Esophagus squamous epithelium (tissue), 5 donors: ENCODE data around the gene LSM14B. TPM values are rescaled to one million over a fixed set of nuclear protein-coding genes. Genes with fewer than 3 reads are reported as not detected.

Source experiments
- DNase-seq: peaks from one replicate; lab custom pipeline; 2025; lab: John Stamatoyannopoulos, UW
- H3K27ac ChIP-seq, 4 donors: fragments of 200-600 bp; sonication (generic); one replicate each; pipeline ENCODE4 v1.5.1; 2016 to 2019; ENCODE audit warnings: mild to moderate bottlenecking in 1 of 4
- H3K27me3 ChIP-seq, 4 donors: fragments of 200-600 bp; sonication (generic); 1 replicate in 3 of 4; 2 replicates in 1 of 4; pipeline versions ENCODE4 v1.5.1 to v1.6.0; 2017 to 2021; ENCODE audit warnings: antibody characterized with exemption in 1 of 4
- H3K36me3 ChIP-seq, 3 donors: fragments of 200-600 bp; sonication (generic); one replicate each; pipeline ENCODE4 v1.5.1; 2016 to 2019
- H3K4me1 ChIP-seq, 3 donors: fragments of 200-600 bp; sonication (generic); one replicate each; pipeline ENCODE4 v1.5.1; 2017 to 2019
- H3K4me3 ChIP-seq, 4 donors: fragments of 200-600 bp; sonication (generic); 1 replicate in 3 of 4; 2 replicates in 1 of 4; pipeline ENCODE4 v1.5.1; 2016 to 2019; ENCODE audit warnings: mild to moderate bottlenecking in 2 of 4, moderate library complexity in 1 of 4
- H3K9me3 ChIP-seq, 3 donors: fragments of 200-600 bp; sonication (generic); one replicate each; pipeline ENCODE4 v1.5.1; 2016 to 2019
- POLR2A ChIP-seq, 4 donors: fragments of 450-650 bp; IDR thresholded peaks; one replicate each; pipeline ENCODE4 v1.6.1; 2017; ENCODE audit warnings: antibody characterized with exemption in 4 of 4, mild to moderate bottlenecking in 4 of 4, moderate library complexity in 3 of 4
- WGBS, 2 donors: methylation state at CpG; one replicate each; pipeline ENCODE4 v1.1.5; 2018; 5-methylcytosine and 5-hydroxymethylcytosine counted together
- intact Hi-C: fragments of 100-400 bp; cut with DNase I; formaldehyde crosslinking; loops from one replicate; pipeline ENCODE4 v1.15.0; 2022
- total RNA-seq, 4 donors: library from RNA; depleted of rRNA; stranded (reverse); fragments of >200 nt; gene quantifications; one replicate each; pipeline ENCODE4 v1.1.0, GENCODE V29; 2016
- TF ChIP-seq, protein P1 (sequence below), 6 experiments: fragments of 450-650 bp in 4 of 6; fragments of 200-600 bp in 2 of 6; sonication (generic) in 2 of 6; IDR thresholded peaks; one replicate each; pipeline ENCODE4 v1.5.1; 2016 to 2019; ENCODE audit warnings: antibody characterized with exemption in 6 of 6, mild to moderate bottlenecking in 4 of 6, moderate library complexity in 4 of 6
- donor health status: DM: yes; HTN: yes; CAD: no.

Gene LSM14B
- total RNA-seq, 4 donors from 2014 or later, result 18.1 to 30.5 (median 21.7) TPM

DNA sequence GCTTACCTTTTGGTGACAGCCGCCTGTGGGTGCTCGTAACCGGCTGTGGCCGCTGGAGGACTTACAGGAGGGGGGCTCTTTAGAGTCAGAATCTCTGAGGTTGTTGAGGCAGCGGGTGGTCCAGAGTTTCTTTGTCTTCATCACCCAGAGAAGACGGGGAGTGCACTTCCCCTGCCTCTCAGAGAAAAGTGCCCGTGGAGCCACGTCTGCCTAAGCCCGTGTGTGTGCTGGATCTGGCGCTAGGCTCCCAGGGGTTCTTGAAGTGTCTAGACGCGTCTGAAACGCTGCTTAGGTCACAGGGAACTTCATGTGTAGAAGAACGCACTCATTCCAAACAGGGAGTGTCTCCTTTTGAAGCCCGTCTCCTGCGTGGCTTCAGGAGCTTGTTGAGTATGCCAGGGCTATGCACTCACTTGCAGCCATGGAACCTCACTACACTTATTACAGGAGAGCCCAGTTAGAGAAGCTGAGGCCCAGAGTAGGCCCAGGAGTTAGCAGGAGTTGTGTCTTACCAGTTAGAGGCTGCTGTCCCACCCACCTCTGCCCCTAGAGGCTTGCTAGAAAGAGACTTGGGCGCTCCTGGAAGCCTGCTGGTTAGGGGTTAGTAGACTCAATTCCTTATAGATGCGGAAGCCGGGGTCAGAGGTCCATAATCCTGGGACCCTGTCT, 1.3 kb downstream of the LSM14B start:
- TF ChIP-seq, protein P1, sequence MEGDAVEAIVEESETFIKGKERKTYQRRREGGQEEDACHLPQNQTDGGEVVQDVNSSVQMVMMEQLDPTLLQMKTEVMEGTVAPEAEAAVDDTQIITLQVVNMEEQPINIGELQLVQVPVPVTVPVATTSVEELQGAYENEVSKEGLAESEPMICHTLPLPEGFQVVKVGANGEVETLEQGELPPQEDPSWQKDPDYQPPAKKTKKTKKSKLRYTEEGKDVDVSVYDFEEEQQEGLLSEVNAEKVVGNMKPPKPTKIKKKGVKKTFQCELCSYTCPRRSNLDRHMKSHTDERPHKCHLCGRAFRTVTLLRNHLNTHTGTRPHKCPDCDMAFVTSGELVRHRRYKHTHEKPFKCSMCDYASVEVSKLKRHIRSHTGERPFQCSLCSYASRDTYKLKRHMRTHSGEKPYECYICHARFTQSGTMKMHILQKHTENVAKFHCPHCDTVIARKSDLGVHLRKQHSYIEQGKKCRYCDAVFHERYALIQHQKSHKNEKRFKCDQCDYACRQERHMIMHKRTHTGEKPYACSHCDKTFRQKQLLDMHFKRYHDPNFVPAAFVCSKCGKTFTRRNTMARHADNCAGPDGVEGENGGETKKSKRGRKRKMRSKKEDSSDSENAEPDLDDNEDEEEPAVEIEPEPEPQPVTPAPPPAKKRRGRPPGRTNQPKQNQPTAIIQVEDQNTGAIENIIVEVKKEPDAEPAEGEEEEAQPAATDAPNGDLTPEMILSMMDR (IDR thresholded peaks at IDR 0.05), result no peak
- TF ChIP-seq POLR2A (IDR thresholded peaks at IDR 0.05), result no peak
- DNase-seq, result no peak
- Histone ChIP-seq H3K4me3 (peak overlapping the region; percentile 64 to 97 (median 83)), H3K27me3 (peaks cover 0 to 12% (median 0%) of the 10 kb centered on the region in 4 donors), H3K36me3 (peaks cover 12 to 49% (median 23%) of the 10 kb centered on the region in 3 donors), H3K27ac (peak overlapping the region; percentile 87 to 99 (median 94)), H3K4me1 (peaks cover 13 to 31% (median 14%) of the 10 kb centered on the region in 3 donors), H3K9me3 (no peaks in the 10 kb centered on the region)
- WGBS, 2 donors, result 64 to 80% methylated on average over 2 to 4 of the region's 19 CpGs
- intact Hi-C loops, result loop anchor here (5.0 kb wide), 1 partner anchor 56 kb away; the partner anchor contains the start of gene TAF4

DNA sequence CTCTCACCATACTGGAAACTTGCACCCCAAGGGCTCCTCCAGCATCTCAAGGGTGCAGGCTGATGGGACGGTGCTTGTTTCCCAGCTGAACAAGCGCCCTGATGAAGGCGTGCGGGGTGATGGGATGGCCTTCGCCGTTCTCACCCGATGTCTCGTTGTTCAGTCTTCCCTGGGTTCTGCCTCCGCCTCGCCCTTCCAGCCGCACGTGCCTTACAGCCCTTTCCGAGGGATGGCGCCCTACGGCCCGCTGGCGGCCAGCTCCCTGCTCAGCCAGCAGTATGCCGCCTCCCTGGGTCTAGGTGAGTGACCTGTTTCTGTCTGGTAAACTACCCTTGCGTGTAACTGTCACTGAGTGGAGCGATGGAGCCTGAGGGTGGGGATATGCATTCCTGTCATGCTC, 3.9 kb downstream of the LSM14B start:
- Histone ChIP-seq H3K4me3 (no peak overlapping the region), H3K27ac (no peak overlapping the region), H3K36me3 (peaks cover 18 to 74% (median 40%) of the 10 kb centered on the region in 3 donors), H3K9me3 (no peaks in the 10 kb centered on the region), H3K4me1 (peaks cover 10 to 26% (median 14%) of the 10 kb centered on the region in 3 donors), H3K27me3 (no peaks in the 10 kb centered on the region)
- WGBS, 2 donors, result 93 to 94% methylated on average over 17 to 20 of the region's 20 CpGs
- no peak for DNase-seq
- intact Hi-C loops, result no loop called here
- no peak for TF ChIP-seq POLR2A (IDR thresholded peaks at IDR 0.05)
- TF ChIP-seq, protein P1 (IDR thresholded peaks at IDR 0.05), result no peak

DNA sequence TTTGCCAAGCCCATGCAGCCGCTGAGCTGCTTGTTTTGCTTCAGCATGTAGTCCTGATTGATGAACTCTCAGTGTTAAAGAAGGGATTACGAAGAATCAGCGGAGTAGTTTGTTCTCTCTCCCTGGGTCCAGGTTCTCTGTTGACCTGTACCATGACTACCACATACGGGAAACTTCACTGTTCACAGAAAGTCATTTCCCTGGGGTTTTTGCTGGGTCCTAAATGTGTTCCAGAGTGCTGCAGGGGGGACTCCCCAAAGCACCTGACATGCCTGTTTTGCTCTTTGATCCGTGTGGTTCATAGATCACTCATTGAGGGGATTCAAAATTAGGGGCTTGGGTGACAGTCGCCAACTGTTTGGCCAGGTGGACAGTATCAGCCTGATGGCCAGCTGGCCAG, 5.5 kb downstream of the LSM14B start:
- H3K9me3 ChIP-seq, result no peaks in the 10 kb centered on the region
- peaks cover 22 to 91% (median 46%) of the 10 kb centered on the region in 3 donors for H3K36me3 ChIP-seq
- H3K4me3 ChIP-seq, result no peak overlapping the region
- intact Hi-C loops, result no loop called here
- no peak overlapping the region for H3K27ac ChIP-seq
- 83 to 92% methylated on average over 4 to 6 of the region's 6 CpGs for WGBS, 2 donors
- H3K4me1 ChIP-seq, result peaks cover 10 to 36% (median 14%) of the 10 kb centered on the region in 3 donors
- H3K27me3 ChIP-seq, result no peaks in the 10 kb centered on the region
- no peak for DNase-seq
- TF ChIP-seq, protein P1 (IDR thresholded peaks at IDR 0.05), result no peak
- no peak for TF ChIP-seq POLR2A (IDR thresholded peaks at IDR 0.05)

DNA sequence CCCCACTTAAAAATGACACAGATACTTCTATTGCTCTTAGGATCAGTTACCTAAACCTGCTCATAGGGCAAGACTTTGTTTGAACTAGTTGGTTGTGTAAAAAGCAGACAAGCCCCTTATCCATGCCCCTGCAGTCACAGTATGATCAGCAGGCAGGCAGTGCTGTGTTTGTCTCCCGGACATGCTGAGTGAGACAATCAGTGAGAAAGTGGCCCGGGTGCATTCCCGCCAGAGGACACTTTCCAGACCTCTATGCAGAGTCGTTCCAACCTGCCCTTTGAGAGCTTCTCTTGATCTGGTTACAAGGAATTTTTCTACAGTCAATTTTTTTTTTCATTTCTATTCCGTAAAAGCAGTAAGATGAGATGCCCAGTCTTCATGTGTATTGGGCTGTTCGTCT, 6.2 kb downstream of the LSM14B start:
- no peak for DNase-seq
- whole genome bisulfite sequencing, 2 donors, result 79 to 87% methylated on average over 6 of the region's 6 CpGs
- intact Hi-C loops, result no loop called here
- H3K27ac ChIP-seq, result no peak overlapping the region
- H3K4me1 ChIP-seq, result peaks cover 7 to 36% (median 8%) of the 10 kb centered on the region in 3 donors
- H3K4me3 ChIP-seq, result no peak overlapping the region
- no peaks in the 10 kb centered on the region for H3K27me3 ChIP-seq
- TF ChIP-seq POLR2A (IDR thresholded peaks at IDR 0.05), result no peak
- TF ChIP-seq, protein P1 (IDR thresholded peaks at IDR 0.05), result no peak
- no peaks in the 10 kb centered on the region for H3K9me3 ChIP-seq
- peaks cover 29 to 98% (median 46%) of the 10 kb centered on the region in 3 donors for H3K36me3 ChIP-seq

DNA sequence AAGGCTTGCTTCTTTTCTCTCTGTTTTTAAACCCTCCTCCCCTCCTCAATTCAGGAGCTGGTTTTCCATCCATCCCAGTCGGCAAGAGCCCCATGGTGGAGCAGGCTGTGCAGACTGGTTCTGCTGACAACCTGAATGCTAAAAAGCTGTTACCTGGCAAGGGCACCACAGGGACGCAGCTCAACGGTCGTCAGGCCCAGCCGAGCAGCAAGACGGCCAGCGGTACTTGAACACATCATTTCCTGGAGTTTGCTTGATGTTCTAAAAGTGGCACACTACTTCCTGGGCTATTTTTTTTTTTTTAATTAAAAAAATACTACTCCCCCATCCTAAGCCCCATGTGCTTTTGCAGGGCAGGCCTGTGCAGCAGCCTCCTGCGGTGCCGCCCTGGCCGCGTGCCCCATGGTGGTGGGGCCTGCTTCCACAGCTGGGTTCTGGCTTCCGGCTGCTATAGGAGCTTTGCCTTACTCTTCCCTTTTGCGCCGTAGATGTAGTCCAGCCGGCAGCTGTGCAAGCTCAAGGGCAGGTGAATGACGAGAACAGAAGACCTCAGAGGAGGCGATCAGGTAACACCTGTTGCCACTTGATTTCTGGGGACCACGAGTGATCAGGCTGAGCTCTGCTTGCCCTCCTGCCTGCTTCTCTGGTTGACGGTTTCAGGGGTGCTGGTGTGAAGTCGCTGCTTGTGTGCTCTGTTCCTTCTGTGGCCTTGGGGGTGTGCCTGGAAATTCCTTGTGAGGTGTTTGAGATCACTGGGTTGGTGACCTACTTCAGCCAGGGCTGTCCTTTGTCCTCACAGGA, 7.7 kb downstream of the LSM14B start:
- Histone ChIP-seq H3K27me3 (no peaks in the 10 kb centered on the region), H3K9me3 (no peaks in the 10 kb centered on the region), H3K4me1 (peaks cover 0 to 37% (median 6%) of the 10 kb centered on the region in 3 donors), H3K27ac (no peak overlapping the region), H3K4me3 (no peak overlapping the region), H3K36me3 (peaks cover 29 to 100% (median 58%) of the 10 kb centered on the region in 3 donors)
- no peak for DNase-seq
- 81 to 88% methylated on average over 11 to 15 of the region's 20 CpGs for WGBS, 2 donors
- no peak for TF ChIP-seq POLR2A (IDR thresholded peaks at IDR 0.05)
- TF ChIP-seq, protein P1 (IDR thresholded peaks at IDR 0.05), result no peak
- intact Hi-C loops, result no loop called here
